GM23338 (cell line): Measurements from ENCODE around the gene NPAS2.

Source experiments
- EZH2phosphoT487 ChIP-seq: fragments of 200-600 bp; sonication (generic); IDR thresholded peaks from one replicate; pipeline ENCODE4 v1.8.1; 2018; ENCODE audit warnings: antibody characterized with exemption; ENCODE audit not compliant: unreplicated experiment
- POLR2AphosphoS5 ChIP-seq: IDR thresholded peaks from 2 replicates; pipeline ENCODE4 v1.6.1; 2016; ENCODE audit warnings: antibody characterized with exemption, low read depth
- TF ChIP-seq, protein P1 (sequence below), 2 experiments: fragments of 200-600 bp in 1 of 2; sonication (generic) in 1 of 2; conservative IDR thresholded peaks; 2 replicates each; pipeline versions ENCODE4 v1.5.1 to v1.6.1; 2016 to 2017; ENCODE audit warnings: antibody characterized with exemption in 2 of 2, low read depth in 2 of 2, mild to moderate bottlenecking in 2 of 2, moderate library complexity in 1 of 2
- TF ChIP-seq, protein P2 (sequence below): IDR thresholded peaks from one replicate; pipeline ENCODE4 v1.6.1; 2018; ENCODE audit warnings: antibody characterized with exemption; ENCODE audit not compliant: unreplicated experiment

DNA sequence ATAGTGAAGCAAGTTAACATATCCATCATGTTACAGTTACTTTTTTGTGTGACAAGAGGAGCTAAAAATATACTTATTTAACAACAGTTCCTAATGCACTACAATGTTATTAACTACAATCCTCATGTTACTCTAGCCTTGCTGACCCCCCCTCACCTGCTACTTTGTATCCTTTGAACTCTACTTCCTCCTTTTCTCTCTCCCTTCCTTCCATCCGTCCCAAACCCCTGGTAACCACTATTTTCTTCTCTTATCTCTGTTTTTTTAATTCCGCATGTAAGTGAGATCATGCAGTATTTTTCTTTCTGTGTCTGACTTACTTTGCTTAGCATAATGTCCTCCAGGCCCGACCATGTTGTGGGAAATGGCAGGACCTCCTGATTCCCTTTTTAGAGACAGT is 59.4 kb downstream of the NPAS2 start:
- TF ChIP-seq POLR2AphosphoS5: no peak
- TF ChIP-seq EZH2phosphoT487: no peak
- TF ChIP-seq, protein P1, sequence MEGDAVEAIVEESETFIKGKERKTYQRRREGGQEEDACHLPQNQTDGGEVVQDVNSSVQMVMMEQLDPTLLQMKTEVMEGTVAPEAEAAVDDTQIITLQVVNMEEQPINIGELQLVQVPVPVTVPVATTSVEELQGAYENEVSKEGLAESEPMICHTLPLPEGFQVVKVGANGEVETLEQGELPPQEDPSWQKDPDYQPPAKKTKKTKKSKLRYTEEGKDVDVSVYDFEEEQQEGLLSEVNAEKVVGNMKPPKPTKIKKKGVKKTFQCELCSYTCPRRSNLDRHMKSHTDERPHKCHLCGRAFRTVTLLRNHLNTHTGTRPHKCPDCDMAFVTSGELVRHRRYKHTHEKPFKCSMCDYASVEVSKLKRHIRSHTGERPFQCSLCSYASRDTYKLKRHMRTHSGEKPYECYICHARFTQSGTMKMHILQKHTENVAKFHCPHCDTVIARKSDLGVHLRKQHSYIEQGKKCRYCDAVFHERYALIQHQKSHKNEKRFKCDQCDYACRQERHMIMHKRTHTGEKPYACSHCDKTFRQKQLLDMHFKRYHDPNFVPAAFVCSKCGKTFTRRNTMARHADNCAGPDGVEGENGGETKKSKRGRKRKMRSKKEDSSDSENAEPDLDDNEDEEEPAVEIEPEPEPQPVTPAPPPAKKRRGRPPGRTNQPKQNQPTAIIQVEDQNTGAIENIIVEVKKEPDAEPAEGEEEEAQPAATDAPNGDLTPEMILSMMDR (conservative IDR thresholded peaks at IDR 0.05; ENCODE audit: low read depth in 2 of 2): no peak
- TF ChIP-seq, protein P2, sequence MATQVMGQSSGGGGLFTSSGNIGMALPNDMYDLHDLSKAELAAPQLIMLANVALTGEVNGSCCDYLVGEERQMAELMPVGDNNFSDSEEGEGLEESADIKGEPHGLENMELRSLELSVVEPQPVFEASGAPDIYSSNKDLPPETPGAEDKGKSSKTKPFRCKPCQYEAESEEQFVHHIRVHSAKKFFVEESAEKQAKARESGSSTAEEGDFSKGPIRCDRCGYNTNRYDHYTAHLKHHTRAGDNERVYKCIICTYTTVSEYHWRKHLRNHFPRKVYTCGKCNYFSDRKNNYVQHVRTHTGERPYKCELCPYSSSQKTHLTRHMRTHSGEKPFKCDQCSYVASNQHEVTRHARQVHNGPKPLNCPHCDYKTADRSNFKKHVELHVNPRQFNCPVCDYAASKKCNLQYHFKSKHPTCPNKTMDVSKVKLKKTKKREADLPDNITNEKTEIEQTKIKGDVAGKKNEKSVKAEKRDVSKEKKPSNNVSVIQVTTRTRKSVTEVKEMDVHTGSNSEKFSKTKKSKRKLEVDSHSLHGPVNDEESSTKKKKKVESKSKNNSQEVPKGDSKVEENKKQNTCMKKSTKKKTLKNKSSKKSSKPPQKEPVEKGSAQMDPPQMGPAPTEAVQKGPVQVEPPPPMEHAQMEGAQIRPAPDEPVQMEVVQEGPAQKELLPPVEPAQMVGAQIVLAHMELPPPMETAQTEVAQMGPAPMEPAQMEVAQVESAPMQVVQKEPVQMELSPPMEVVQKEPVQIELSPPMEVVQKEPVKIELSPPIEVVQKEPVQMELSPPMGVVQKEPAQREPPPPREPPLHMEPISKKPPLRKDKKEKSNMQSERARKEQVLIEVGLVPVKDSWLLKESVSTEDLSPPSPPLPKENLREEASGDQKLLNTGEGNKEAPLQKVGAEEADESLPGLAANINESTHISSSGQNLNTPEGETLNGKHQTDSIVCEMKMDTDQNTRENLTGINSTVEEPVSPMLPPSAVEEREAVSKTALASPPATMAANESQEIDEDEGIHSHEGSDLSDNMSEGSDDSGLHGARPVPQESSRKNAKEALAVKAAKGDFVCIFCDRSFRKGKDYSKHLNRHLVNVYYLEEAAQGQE: no peak
